Mesenchymal stem cell (in vitro differentiated cells and primary cell): ENCODE results near the gene OR2V2.

Experiments used
- DNase-seq: peaks from one replicate; pipeline ENCODE4 v3.0.0-alpha.2; 2013
- H2AFZ ChIP-seq: one replicate; pipeline ENCODE4 v1.6.1; 2013; ENCODE audit warnings: low read depth, mild to moderate bottlenecking, control low read depth, inconsistent platforms, low read length, moderate library complexity
- H2AK5ac ChIP-seq: 2 replicates; pipeline ENCODE4 v1.6.1; 2013; ENCODE audit warnings: low read length, moderate library complexity, mild to moderate bottlenecking, inconsistent platforms; ENCODE audit not compliant: severe bottlenecking
- H2BK120ac ChIP-seq: one replicate; pipeline ENCODE4 v1.6.1; 2013; ENCODE audit warnings: low read depth, mild to moderate bottlenecking, inconsistent platforms, low read length, moderate library complexity
- H2BK12ac ChIP-seq, 2 experiments: one replicate each; pipeline ENCODE4 v1.6.1; 2013; ENCODE audit warnings: inconsistent platforms in 2 of 2, low read length in 2 of 2, mild to moderate bottlenecking in 2 of 2, moderate library complexity in 2 of 2, control low read depth in 1 of 2
- H2BK15ac ChIP-seq: one replicate; pipeline ENCODE4 v1.6.1; 2013; ENCODE audit warnings: mild to moderate bottlenecking, low read depth, inconsistent platforms; ENCODE audit not compliant: poor library complexity, severe bottlenecking
- H2BK5ac ChIP-seq: 2 replicates; pipeline ENCODE4 v1.6.1; 2013; ENCODE audit warnings: low read depth, mild to moderate bottlenecking, low read length, control low read depth, inconsistent platforms; ENCODE audit not compliant: poor library complexity, severe bottlenecking
- H3K14ac ChIP-seq, 2 experiments: one replicate each; pipeline ENCODE4 v1.6.1; 2013; ENCODE audit warnings: inconsistent platforms in 2 of 2, low read length in 2 of 2, control low read depth in 1 of 2, mild to moderate bottlenecking in 1 of 2, moderate library complexity in 1 of 2
- H3K18ac ChIP-seq, 2 experiments: one replicate each; pipeline ENCODE4 v1.6.1; 2013; ENCODE audit warnings: inconsistent platforms in 2 of 2, low read length in 2 of 2, control low read depth in 1 of 2, low read depth in 1 of 2, mild to moderate bottlenecking in 1 of 2
- H3K23ac ChIP-seq, 2 experiments: one replicate each; pipeline ENCODE4 v1.6.1; 2013; ENCODE audit warnings: inconsistent platforms in 2 of 2, low read length in 2 of 2, mild to moderate bottlenecking in 2 of 2, moderate library complexity in 2 of 2, control low read depth in 1 of 2
- H3K27ac ChIP-seq: 2 replicates; pipeline ENCODE4 v1.5.1; 2013; ENCODE audit warnings: mild to moderate bottlenecking, moderate library complexity, low read length, control low read depth, inconsistent platforms; ENCODE audit not compliant: poor library complexity, severe bottlenecking
- H3K27me3 ChIP-seq, 2 experiments: 2 replicates each; pipeline versions ENCODE4 v1.6.1 to v1.7.0; 2013; ENCODE audit warnings: low read length in 2 of 2, mild to moderate bottlenecking in 2 of 2, moderate library complexity in 2 of 2, control low read depth in 1 of 2, inconsistent platforms in 1 of 2; ENCODE audit not compliant: control insufficient read depth in 1 of 2, insufficient read depth in 1 of 2
- H3K36me3 ChIP-seq, 2 experiments: 2 replicates each; pipeline versions ENCODE4 v1.6.1 to v1.7.0; 2013; ENCODE audit warnings: low read length in 2 of 2, control low read depth in 1 of 2, inconsistent platforms in 1 of 2, low read depth in 1 of 2, mild to moderate bottlenecking in 1 of 2; ENCODE audit not compliant: insufficient read depth in 2 of 2, control insufficient read depth in 1 of 2
- H3K4ac ChIP-seq, 2 experiments: one replicate each; pipeline ENCODE4 v1.6.1; 2013; ENCODE audit warnings: inconsistent platforms in 2 of 2, low read length in 2 of 2, mild to moderate bottlenecking in 2 of 2, moderate library complexity in 2 of 2, control low read depth in 1 of 2, low read depth in 1 of 2
- H3K4me1 ChIP-seq: 2 replicates; pipeline ENCODE4 v1.6.1; 2013; ENCODE audit warnings: low read depth, low read length, control low read depth; ENCODE audit not compliant: control insufficient read depth, insufficient read depth
- H3K4me2 ChIP-seq: 2 replicates; pipeline ENCODE4 v1.6.1; 2013; ENCODE audit warnings: low read length, mild to moderate bottlenecking, inconsistent platforms; ENCODE audit not compliant: poor library complexity, severe bottlenecking
- H3K4me3 ChIP-seq, 2 experiments: 2 replicates each; pipeline versions ENCODE4 v1.5.1 to v1.7.0; 2013; ENCODE audit warnings: low read length in 2 of 2, mild to moderate bottlenecking in 2 of 2, control low read depth in 1 of 2, low read depth in 1 of 2; ENCODE audit not compliant: insufficient read depth in 1 of 2
- H3K79me1 ChIP-seq: replicated peaks from 2 replicates; pipeline ENCODE4 v1.6.1; 2013; ENCODE audit warnings: mild to moderate bottlenecking, control low read depth, low read length, inconsistent platforms; ENCODE audit not compliant: poor library complexity, severe bottlenecking
- H3K9ac ChIP-seq: 2 replicates; pipeline ENCODE4 v1.7.0; 2013; ENCODE audit warnings: mild to moderate bottlenecking, low read length, moderate library complexity
- H3K9me3 ChIP-seq: 2 replicates; pipeline ENCODE4 v1.7.0; 2013; ENCODE audit warnings: mild to moderate bottlenecking, low read length; ENCODE audit not compliant: control insufficient read depth
- H4K8ac ChIP-seq: one replicate; pipeline ENCODE4 v1.6.1; 2013; ENCODE audit warnings: inconsistent platforms, mild to moderate bottlenecking, low read length, moderate library complexity
- H4K91ac ChIP-seq: one replicate; pipeline ENCODE4 v1.6.1; 2013; ENCODE audit warnings: mild to moderate bottlenecking, low read length, inconsistent platforms
- WGBS: methylation state at CpG from one replicate; pipeline ENCODE4 v1.1.7; 2013; ENCODE audit warnings: mixed read lengths; 5-methylcytosine and 5-hydroxymethylcytosine counted together

Gene OR2V2

GRCh38 chr5:181171782-181172181 is 24.4 kb downstream of the OR2V2 start:
- Histone ChIP-seq H3K4me1 (peaks cover 24% of the 10 kb centered on the region), H2BK12ac (no peak overlapping the region), H3K4ac (no peak overlapping the region), H3K4me3 (no peak overlapping the region), H3K18ac (no peak overlapping the region), H3K79me1 (no peaks in the 10 kb centered on the region), H2AK5ac (peak overlapping the region; percentile 53), H2BK15ac (no peak overlapping the region), H2BK120ac (no peak overlapping the region), H2AFZ (no peak overlapping the region), H3K36me3 (no peaks in the 10 kb centered on the region), H2BK5ac (no peak overlapping the region), H3K9me3 (no peaks in the 10 kb centered on the region), H3K27me3 (peaks cover 8 to 17% of the 10 kb centered on the region in 2 experiments), H3K14ac (no peak overlapping the region), H3K4me2 (no peak overlapping the region), H4K91ac (no peak overlapping the region), H3K9ac (no peak overlapping the region), H3K23ac (no peak overlapping the region), H3K27ac (no peak overlapping the region), H4K8ac (no peak overlapping the region)
- 71% methylated on average over 2 of the region's 3 CpGs for WGBS
- no peak for DNase-seq

GRCh38 chr5:181173027-181173419 is 25.6 kb downstream of the OR2V2 start:
- H3K14ac ChIP-seq, result no peak overlapping the region
- no peaks in the 10 kb centered on the region for H3K79me1 ChIP-seq
- no peak overlapping the region for H2BK120ac ChIP-seq
- no peak overlapping the region for H4K91ac ChIP-seq
- no peaks in the 10 kb centered on the region for H3K9me3 ChIP-seq
- H2AFZ ChIP-seq, result no peak overlapping the region
- H3K23ac ChIP-seq, result no peak overlapping the region
- H3K4me2 ChIP-seq, result peak overlapping the region; percentile 20
- H3K18ac ChIP-seq, result no peak overlapping the region
- no peaks in the 10 kb centered on the region for H3K36me3 ChIP-seq
- H3K4me3 ChIP-seq, result peak overlapping the region in 1 of 2 experiments; percentile 59
- H2BK12ac ChIP-seq, result no peak overlapping the region
- no peak overlapping the region for H3K27ac ChIP-seq
- no peak overlapping the region for H2BK5ac ChIP-seq
- H3K27me3 ChIP-seq, result peaks cover 8 to 24% of the 10 kb centered on the region in 2 experiments
- no peak for DNase-seq
- peak overlapping the region; percentile 17 for H4K8ac ChIP-seq
- no peak overlapping the region for H3K4ac ChIP-seq
- WGBS, result 26% methylated on average over 11 of the region's 11 CpGs
- H3K9ac ChIP-seq, result no peak overlapping the region
- peaks cover 24% of the 10 kb centered on the region for H3K4me1 ChIP-seq
- H2BK15ac ChIP-seq, result no peak overlapping the region
- no peak overlapping the region for H2AK5ac ChIP-seq

DNA sequence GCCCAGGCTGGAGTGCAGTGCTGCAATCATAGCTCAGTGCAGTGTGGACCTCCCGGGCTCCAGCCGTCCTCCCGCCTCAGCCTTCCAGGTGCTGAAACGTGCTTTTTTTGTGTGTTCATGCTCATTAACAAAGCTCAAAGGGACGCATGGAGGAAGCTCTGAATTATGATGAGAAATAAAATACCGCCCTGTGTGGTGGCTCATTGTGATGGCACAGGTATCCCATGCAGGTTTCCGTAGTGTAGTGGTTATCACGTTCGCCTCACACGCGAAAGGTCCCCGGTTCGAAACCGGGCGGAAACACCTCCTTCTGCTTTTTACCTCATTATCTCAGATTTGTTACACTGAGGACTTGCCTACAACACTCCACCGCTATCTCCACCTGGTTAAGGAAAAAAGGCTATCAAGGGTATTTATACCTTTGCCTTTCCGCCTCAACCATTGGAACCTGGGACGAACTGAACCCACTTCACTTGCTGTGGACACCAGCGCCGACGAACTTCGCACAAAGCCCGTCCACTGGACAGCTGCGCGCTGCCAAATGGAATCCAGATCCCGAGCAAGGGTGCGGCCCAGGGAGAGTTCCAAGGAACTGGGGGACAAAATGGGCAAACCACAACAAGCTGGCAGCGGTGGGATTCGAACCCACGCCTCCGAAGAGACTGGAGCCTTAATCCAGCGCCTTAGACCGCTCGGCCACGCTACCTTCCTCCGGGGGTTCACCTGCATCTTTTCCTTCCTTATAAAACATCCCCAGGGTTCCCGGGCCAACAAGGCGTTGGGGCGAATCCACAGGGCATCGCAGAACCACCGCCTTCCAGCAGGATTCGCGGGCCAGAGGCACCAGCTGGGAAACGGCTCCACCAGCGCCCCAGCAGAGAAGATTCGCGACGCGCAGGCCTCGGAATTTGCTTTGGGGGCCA is 26.3 kb downstream of the OR2V2 start:
- peak overlapping the region; percentile 20 for H3K4me2 ChIP-seq
- no peak overlapping the region for H2BK120ac ChIP-seq
- 2% methylated on average over 49 of the region's 50 CpGs for WGBS
- no peaks in the 10 kb centered on the region for H3K79me1 ChIP-seq
- H3K23ac ChIP-seq, result no peak overlapping the region
- peaks cover 23% of the 10 kb centered on the region for H3K4me1 ChIP-seq
- H3K18ac ChIP-seq, result no peak overlapping the region
- H3K27ac ChIP-seq, result no peak overlapping the region
- no peaks in the 10 kb centered on the region for H3K36me3 ChIP-seq
- H4K91ac ChIP-seq, result no peak overlapping the region
- H2AK5ac ChIP-seq, result no peak overlapping the region
- no peak overlapping the region for H3K9ac ChIP-seq
- H3K27me3 ChIP-seq, result peaks cover 3 to 19% of the 10 kb centered on the region in 2 experiments
- H2BK5ac ChIP-seq, result no peak overlapping the region
- no peak overlapping the region for H3K14ac ChIP-seq
- no peak overlapping the region for H2AFZ ChIP-seq
- H3K4ac ChIP-seq, result no peak overlapping the region
- H3K4me3 ChIP-seq, result peak overlapping the region in 1 of 2 experiments; percentile 59
- no peak overlapping the region for H2BK12ac ChIP-seq
- no peaks in the 10 kb centered on the region for H3K9me3 ChIP-seq
- peak; percentile 52 for DNase-seq
- no peak overlapping the region for H2BK15ac ChIP-seq
- no peak overlapping the region for H4K8ac ChIP-seq

DNA sequence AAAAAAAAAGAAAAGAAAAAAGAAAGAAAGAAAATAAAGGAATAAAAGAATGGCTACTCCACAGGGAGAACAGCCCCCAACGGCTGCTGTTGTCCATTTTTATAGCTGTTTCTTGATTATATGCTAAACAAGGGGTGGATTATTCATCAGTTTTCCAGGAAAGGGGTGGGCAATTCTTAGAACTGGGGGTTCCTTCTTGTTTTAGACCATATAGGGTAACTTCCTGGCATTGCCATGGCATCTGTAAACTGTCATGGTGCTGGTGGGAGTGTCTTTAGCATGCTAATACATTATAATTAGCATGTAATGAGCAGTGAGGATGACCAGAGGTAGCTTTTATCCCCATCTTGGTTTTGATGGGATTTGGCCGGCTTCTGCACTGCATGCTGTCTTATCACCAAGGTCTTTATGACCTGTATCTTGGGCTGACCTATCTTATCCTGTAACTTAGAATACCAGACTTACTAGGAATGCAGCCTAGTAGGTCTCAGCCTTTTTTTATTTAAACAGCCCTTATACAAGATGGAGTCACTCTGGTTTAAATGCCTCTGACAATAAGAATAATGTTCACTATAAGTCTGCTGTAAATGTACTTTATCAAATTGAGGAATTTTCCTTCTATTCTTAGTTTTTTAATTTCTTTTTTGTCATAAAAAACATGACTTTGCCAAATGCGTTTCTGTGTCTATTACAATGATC is 29.0 kb downstream of the OR2V2 start:
- no peaks in the 10 kb centered on the region for H3K9me3 ChIP-seq
- H3K23ac ChIP-seq, result no peak overlapping the region
- H3K9ac ChIP-seq, result no peak overlapping the region
- H2AK5ac ChIP-seq, result no peak overlapping the region
- H3K4me2 ChIP-seq, result no peak overlapping the region
- no peak overlapping the region for H3K18ac ChIP-seq
- no peak overlapping the region for H2BK5ac ChIP-seq
- H3K14ac ChIP-seq, result no peak overlapping the region
- H3K79me1 ChIP-seq, result no peaks in the 10 kb centered on the region
- no peak overlapping the region for H3K4me3 ChIP-seq
- H3K27ac ChIP-seq, result no peak overlapping the region
- peaks cover 6 to 15% of the 10 kb centered on the region in 2 experiments for H3K27me3 ChIP-seq
- H2AFZ ChIP-seq, result no peak overlapping the region
- peaks cover 11% of the 10 kb centered on the region for H3K4me1 ChIP-seq
- no peak overlapping the region for H2BK120ac ChIP-seq
- no peaks in the 10 kb centered on the region for H3K36me3 ChIP-seq
- H4K8ac ChIP-seq, result no peak overlapping the region
- H2BK12ac ChIP-seq, result no peak overlapping the region
- 91% methylated on average over 3 of the region's 3 CpGs for WGBS
- H3K4ac ChIP-seq, result no peak overlapping the region
- no peak for DNase-seq
- no peak overlapping the region for H4K91ac ChIP-seq
- H2BK15ac ChIP-seq, result no peak overlapping the region
